ENCODE data around the gene GPX5. TPM values are rescaled to one million over a fixed set of nuclear protein-coding genes. Genes with fewer than 3 reads are reported as not detected.

Gene GPX5
- not detected for total RNA-seq
- long read RNA-seq: 0 reads

DNA sequence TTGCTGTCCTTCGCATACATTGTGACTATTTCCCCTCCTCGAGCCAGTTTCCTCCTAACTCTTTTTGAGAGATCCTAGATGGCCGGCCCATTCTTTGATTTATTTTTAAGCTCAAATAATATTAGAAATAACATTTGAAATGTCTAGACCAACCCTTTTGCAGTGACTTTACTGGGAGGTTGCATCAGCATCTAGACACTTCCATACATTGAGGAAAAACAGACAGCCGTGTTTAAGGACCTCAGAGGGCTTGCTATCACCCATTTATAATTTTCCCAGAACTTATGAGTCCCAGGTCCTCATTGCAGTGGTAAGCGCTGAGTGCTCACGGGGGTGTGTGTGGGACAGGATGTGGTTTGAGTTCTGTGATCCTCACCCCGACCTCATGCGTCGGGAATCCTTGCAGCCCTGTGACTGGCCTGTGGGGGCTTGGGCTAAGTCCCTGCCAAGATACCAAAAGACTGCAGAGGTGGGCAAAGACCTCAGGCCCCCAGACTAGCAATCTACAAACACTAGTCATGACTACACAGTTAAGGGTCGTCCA lies at the start of gene GPX5:
Gene GPX5, plus strand, starts transcription at position 386 of the 544 bp plus-strand sequence. Its CDS starts 133 bp downstream, at position 519.
- no peak for ATAC-seq
- Histone ChIP-seq H3K9me3 (no peaks in the 10 kb centered on the region), H3K4me3 (no peak within 1 kb of the TSS), H3K4me1 (no peaks in the 10 kb centered on the region), H3K27me3 (ENCODE audit: low read depth) (peaks cover 12% of the 10 kb centered on the region), H3K27ac (no peak within 1 kb of the TSS), H3K36me3 (no peaks in the 10 kb centered on the region)
- intact Hi-C loops (cut with DNase I): no loop called here
- TF ChIP-seq, protein P1, sequence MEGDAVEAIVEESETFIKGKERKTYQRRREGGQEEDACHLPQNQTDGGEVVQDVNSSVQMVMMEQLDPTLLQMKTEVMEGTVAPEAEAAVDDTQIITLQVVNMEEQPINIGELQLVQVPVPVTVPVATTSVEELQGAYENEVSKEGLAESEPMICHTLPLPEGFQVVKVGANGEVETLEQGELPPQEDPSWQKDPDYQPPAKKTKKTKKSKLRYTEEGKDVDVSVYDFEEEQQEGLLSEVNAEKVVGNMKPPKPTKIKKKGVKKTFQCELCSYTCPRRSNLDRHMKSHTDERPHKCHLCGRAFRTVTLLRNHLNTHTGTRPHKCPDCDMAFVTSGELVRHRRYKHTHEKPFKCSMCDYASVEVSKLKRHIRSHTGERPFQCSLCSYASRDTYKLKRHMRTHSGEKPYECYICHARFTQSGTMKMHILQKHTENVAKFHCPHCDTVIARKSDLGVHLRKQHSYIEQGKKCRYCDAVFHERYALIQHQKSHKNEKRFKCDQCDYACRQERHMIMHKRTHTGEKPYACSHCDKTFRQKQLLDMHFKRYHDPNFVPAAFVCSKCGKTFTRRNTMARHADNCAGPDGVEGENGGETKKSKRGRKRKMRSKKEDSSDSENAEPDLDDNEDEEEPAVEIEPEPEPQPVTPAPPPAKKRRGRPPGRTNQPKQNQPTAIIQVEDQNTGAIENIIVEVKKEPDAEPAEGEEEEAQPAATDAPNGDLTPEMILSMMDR (IDR thresholded peaks at IDR 0.05): no peak
- no peak for DNase-seq

GRCh38 chr6:28478518-28478917 lies 47.2 kb upstream of the GPX5 start:
- intact Hi-C loops (cut with DNase I): no loop called here
- ATAC-seq (no peak), DNase-seq (no peak)
- H3K4me3 ChIP-seq: no peak overlapping the region
- H3K36me3 ChIP-seq: no peaks in the 10 kb centered on the region
- no peaks in the 10 kb centered on the region for H3K4me1 ChIP-seq
- H3K27me3 ChIP-seq (ENCODE audit: low read depth): peaks cover 30% of the 10 kb centered on the region
- H3K27ac ChIP-seq: no peak overlapping the region
- H3K9me3 ChIP-seq: no peaks in the 10 kb centered on the region
- TF ChIP-seq, protein P1 (IDR thresholded peaks at IDR 0.05): no peak

GRCh38 chr6:28480253-28480932 lies 45.3 kb upstream of the GPX5 start:
- H3K36me3 ChIP-seq: no peaks in the 10 kb centered on the region
- TF ChIP-seq, protein P1 (IDR thresholded peaks at IDR 0.05): no peak
- ATAC-seq (no peak), DNase-seq (no peak)
- intact Hi-C loops (cut with DNase I): no loop called here
- no peaks in the 10 kb centered on the region for H3K9me3 ChIP-seq
- no peaks in the 10 kb centered on the region for H3K4me1 ChIP-seq
- H3K4me3 ChIP-seq: no peak overlapping the region
- no peak overlapping the region for H3K27ac ChIP-seq
- peaks cover 30% of the 10 kb centered on the region for H3K27me3 ChIP-seq (ENCODE audit: low read depth)

DNA sequence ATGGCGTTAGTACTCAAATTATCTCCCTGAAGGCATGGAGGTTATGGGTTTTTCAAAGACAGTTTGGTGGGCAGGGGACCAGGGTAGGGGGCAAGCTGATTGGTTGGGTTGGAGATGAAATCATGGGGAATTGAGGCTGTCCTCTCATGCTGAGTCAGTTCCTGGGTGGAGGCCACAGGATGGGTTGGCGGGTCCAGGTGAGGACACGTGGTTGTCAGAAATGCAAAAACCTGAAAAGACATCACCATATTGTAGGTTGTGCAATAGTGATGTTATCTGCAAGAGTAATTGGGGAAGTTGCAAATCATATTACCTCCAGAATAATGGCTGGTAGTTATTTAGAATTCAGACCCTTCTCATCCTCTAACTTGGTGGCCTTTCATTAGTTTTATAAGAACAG lies 40.2 kb upstream of the GPX5 start:
- no peak for ATAC-seq
- no peaks in the 10 kb centered on the region for H3K36me3 ChIP-seq
- intact Hi-C loops (cut with DNase I): no loop called here
- peaks cover 22% of the 10 kb centered on the region for H3K27me3 ChIP-seq (ENCODE audit: low read depth)
- no peak overlapping the region for H3K27ac ChIP-seq
- H3K9me3 ChIP-seq: no peaks in the 10 kb centered on the region
- H3K4me1 ChIP-seq: no peaks in the 10 kb centered on the region
- TF ChIP-seq, protein P1 (IDR thresholded peaks at IDR 0.05): no peak
- DNase-seq: no peak
- no peak overlapping the region for H3K4me3 ChIP-seq

- no peaks in the 10 kb centered on the region for H3K9me3 ChIP-seq
- TF ChIP-seq, protein P1 (IDR thresholded peaks at IDR 0.05): no peak
- peaks cover 20% of the 10 kb centered on the region for H3K27me3 ChIP-seq (ENCODE audit: low read depth)
- no peak for DNase-seq
- no peak overlapping the region for H3K4me3 ChIP-seq
- H3K36me3 ChIP-seq: no peaks in the 10 kb centered on the region
- ATAC-seq: no peak
- no peak overlapping the region for H3K27ac ChIP-seq
- no peaks in the 10 kb centered on the region for H3K4me1 ChIP-seq
- intact Hi-C loops (cut with DNase I): no loop called here
Measured at GRCh38 chr6:28486533-28486932, 39.1 kb upstream of the GPX5 start.
